Body of pancreas (tissue), 4 donors: ENCODE results near the gene SLC1A2.

Experiments used
- POLR2A ChIP-seq, 3 donors: fragments of 450-650 bp; IDR thresholded peaks; one replicate each; pipeline ENCODE4 v1.6.1; 2016; ENCODE audit warnings: antibody characterized with exemption in 3 of 3, mild to moderate bottlenecking in 2 of 3
- TF ChIP-seq, protein P1 (sequence below), 7 experiments: fragments of 450-650 bp in 4 of 7; fragments of 200-600 bp in 3 of 7; sonication (generic) in 3 of 7; IDR thresholded peaks; one replicate each; pipeline ENCODE4 v1.5.1; 2016 to 2019; ENCODE audit warnings: antibody characterized with exemption in 7 of 7

DNA sequence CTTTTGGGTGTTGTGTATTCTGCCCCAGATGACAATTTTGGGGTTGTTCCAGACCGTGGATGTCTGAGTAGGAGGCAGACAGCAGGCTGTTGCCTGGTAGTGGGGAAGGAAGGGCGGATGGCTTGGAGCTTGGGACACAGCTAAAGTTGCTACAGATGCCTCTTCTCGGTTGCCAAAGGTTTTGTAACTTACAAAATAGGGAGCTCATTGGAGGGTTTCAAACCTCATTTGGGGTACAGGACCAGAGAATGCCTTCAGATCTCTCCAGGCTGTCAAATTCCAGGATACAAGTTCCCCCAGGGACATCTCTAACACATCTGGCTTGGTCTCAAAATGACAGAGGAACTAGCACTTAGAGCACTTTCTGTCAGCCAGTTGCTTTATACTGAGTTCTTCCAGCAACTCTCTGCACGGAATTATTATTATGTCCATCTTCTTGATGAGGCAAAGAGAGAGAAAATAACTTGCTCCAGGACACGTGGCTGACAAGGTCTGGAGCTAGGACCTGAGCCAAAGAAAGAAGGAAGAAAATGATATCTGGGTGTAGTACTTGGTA is 56.0 kb downstream of the SLC1A2 start:
- TF ChIP-seq, protein P1, sequence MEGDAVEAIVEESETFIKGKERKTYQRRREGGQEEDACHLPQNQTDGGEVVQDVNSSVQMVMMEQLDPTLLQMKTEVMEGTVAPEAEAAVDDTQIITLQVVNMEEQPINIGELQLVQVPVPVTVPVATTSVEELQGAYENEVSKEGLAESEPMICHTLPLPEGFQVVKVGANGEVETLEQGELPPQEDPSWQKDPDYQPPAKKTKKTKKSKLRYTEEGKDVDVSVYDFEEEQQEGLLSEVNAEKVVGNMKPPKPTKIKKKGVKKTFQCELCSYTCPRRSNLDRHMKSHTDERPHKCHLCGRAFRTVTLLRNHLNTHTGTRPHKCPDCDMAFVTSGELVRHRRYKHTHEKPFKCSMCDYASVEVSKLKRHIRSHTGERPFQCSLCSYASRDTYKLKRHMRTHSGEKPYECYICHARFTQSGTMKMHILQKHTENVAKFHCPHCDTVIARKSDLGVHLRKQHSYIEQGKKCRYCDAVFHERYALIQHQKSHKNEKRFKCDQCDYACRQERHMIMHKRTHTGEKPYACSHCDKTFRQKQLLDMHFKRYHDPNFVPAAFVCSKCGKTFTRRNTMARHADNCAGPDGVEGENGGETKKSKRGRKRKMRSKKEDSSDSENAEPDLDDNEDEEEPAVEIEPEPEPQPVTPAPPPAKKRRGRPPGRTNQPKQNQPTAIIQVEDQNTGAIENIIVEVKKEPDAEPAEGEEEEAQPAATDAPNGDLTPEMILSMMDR (IDR thresholded peaks at IDR 0.05), result no peak
- no peak for TF ChIP-seq POLR2A (IDR thresholded peaks at IDR 0.05)
